H9 (cell line): ENCODE data around the gene HADH. TPM values are rescaled to one million over a fixed set of nuclear protein-coding genes. Genes with fewer than 3 reads are reported as not detected.

Experiments used
- DNase-seq: peaks from one replicate; pipeline ENCODE4 v3.0.0-alpha.2; 2017
- H2AFZ ChIP-seq: one replicate; pipeline ENCODE4 v1.6.1; 2013; ENCODE audit warnings: mild to moderate bottlenecking, low read length, control low read depth, moderate library complexity
- H2AK5ac ChIP-seq: 2 replicates; pipeline ENCODE4 v1.6.1; 2013; ENCODE audit warnings: low read length, control low read depth, mixed read lengths; ENCODE audit not compliant: insufficient read length
- H2BK120ac ChIP-seq: one replicate; pipeline ENCODE4 v1.6.1; 2013; ENCODE audit warnings: low read depth, mild to moderate bottlenecking, low read length, control low read depth, inconsistent platforms; ENCODE audit not compliant: poor library complexity, severe bottlenecking
- H2BK12ac ChIP-seq: 2 replicates; pipeline ENCODE4 v1.6.1; 2013; ENCODE audit warnings: low read length, control low read depth, mixed read lengths, low read depth; ENCODE audit not compliant: insufficient read length
- H2BK15ac ChIP-seq: 2 replicates; pipeline ENCODE4 v1.6.1; 2013; ENCODE audit warnings: low read depth, low read length, control low read depth
- H2BK20ac ChIP-seq: one replicate; pipeline ENCODE4 v1.6.1; 2013; ENCODE audit warnings: low read depth, mild to moderate bottlenecking, low read length, control low read depth, inconsistent platforms; ENCODE audit not compliant: poor library complexity, severe bottlenecking
- H2BK5ac ChIP-seq: 2 replicates; pipeline ENCODE4 v1.6.1; 2013; ENCODE audit warnings: low read length, control low read depth, mixed read lengths; ENCODE audit not compliant: insufficient read length
- H3K14ac ChIP-seq: 2 replicates; pipeline ENCODE4 v1.6.1; 2013; ENCODE audit warnings: low read length, control low read depth; ENCODE audit not compliant: insufficient read depth
- H3K18ac ChIP-seq: 2 replicates; pipeline ENCODE4 v1.6.1; 2013; ENCODE audit warnings: low read depth, mild to moderate bottlenecking, mixed read lengths, low read length, control low read depth; ENCODE audit not compliant: insufficient read length
- H3K23ac ChIP-seq: 2 replicates; pipeline ENCODE4 v1.6.1; 2013; ENCODE audit warnings: low read length, control low read depth, mixed read lengths, low read depth; ENCODE audit not compliant: insufficient read length
- H3K23me2 ChIP-seq: 2 replicates; pipeline ENCODE4 v1.6.1; 2013; ENCODE audit warnings: low read depth, mild to moderate bottlenecking, mixed read lengths, low read length, control low read depth; ENCODE audit not compliant: insufficient read length, poor library complexity, severe bottlenecking
- H3K27ac ChIP-seq: 2 replicates; pipeline ENCODE4 v1.5.1; 2013; ENCODE audit warnings: low read length, control low read depth, mixed read lengths, low read depth; ENCODE audit not compliant: insufficient read length
- H3K27me3 ChIP-seq: 2 replicates; pipeline ENCODE4 v1.6.1; 2013; ENCODE audit warnings: low read length, control low read depth, inconsistent platforms; ENCODE audit not compliant: insufficient read depth
- H3K4ac ChIP-seq: 2 replicates; pipeline ENCODE4 v1.6.1; 2013; ENCODE audit warnings: low read depth, mild to moderate bottlenecking, control low read depth, inconsistent platforms, low read length, moderate library complexity
- H3K4me1 ChIP-seq: 2 replicates; pipeline ENCODE4 v1.6.1; 2013; ENCODE audit warnings: low read length, control low read depth, inconsistent platforms; ENCODE audit not compliant: insufficient read depth
- H3K4me2 ChIP-seq: 2 replicates; pipeline ENCODE4 v1.6.1; 2013; ENCODE audit warnings: low read length, control low read depth, mixed read lengths; ENCODE audit not compliant: insufficient read length, insufficient read depth
- H3K56ac ChIP-seq: 2 replicates; pipeline ENCODE4 v1.6.1; 2013; ENCODE audit warnings: low read depth, mild to moderate bottlenecking, mixed read lengths, low read length, control low read depth; ENCODE audit not compliant: insufficient read length
- H3K79me1 ChIP-seq: 2 replicates; pipeline ENCODE4 v1.6.1; 2013; ENCODE audit warnings: low read depth, mild to moderate bottlenecking, moderate library complexity, low read length, control low read depth, inconsistent platforms; ENCODE audit not compliant: insufficient read depth, poor library complexity, severe bottlenecking
- H3K79me2 ChIP-seq: 2 replicates; pipeline ENCODE4 v1.6.1; 2013; ENCODE audit warnings: low read length, control low read depth, inconsistent platforms; ENCODE audit not compliant: insufficient read depth
- H3K9ac ChIP-seq: 2 replicates; pipeline ENCODE4 v1.6.1; 2013; ENCODE audit warnings: low read length, control low read depth, mixed read lengths; ENCODE audit not compliant: insufficient read length; ENCODE audit errors: extremely low read depth
- H3K9me3 ChIP-seq: one replicate; pipeline ENCODE4 v1.6.1; 2013; ENCODE audit warnings: low read depth, low read length, inconsistent platforms; ENCODE audit not compliant: control insufficient read depth
- H3T11ph ChIP-seq: one replicate; pipeline ENCODE4 v1.6.1; 2013; ENCODE audit warnings: mild to moderate bottlenecking, low read length, control low read depth, inconsistent platforms
- H4K20me1 ChIP-seq: one replicate; pipeline ENCODE4 v1.6.1; 2013; ENCODE audit not compliant: control insufficient read depth, insufficient read length, insufficient read depth
- H4K5ac ChIP-seq: 2 replicates; pipeline ENCODE4 v1.6.1; 2013; ENCODE audit warnings: low read depth, mild to moderate bottlenecking, mixed read lengths, low read length, control low read depth; ENCODE audit not compliant: insufficient read length
- H4K8ac ChIP-seq: replicated peaks from 2 replicates; pipeline ENCODE4 v1.6.1; 2013; ENCODE audit warnings: low read length, control low read depth, mixed read lengths, low read depth; ENCODE audit not compliant: insufficient read length
- H4K91ac ChIP-seq: 2 replicates; pipeline ENCODE4 v1.6.1; 2013; ENCODE audit warnings: low read depth, mild to moderate bottlenecking, moderate library complexity, mixed read lengths, low read length, control low read depth; ENCODE audit not compliant: insufficient read length
- H3K27ac Mint-ChIP-seq, 3 experiments: 2 replicates in 2 of 3; 3 replicates in 1 of 3; pipeline ENCODE4 v1.8.0; 2020 to 2021; ENCODE audit warnings: mixed read lengths in 3 of 3, mild to moderate bottlenecking in 1 of 3, moderate library complexity in 1 of 3
- H3K27me3 Mint-ChIP-seq: 2 replicates; pipeline ENCODE4 v1.8.0; 2021; ENCODE audit warnings: low read depth, mild to moderate bottlenecking, moderate library complexity, mixed read lengths
- H3K36me3 Mint-ChIP-seq, 3 experiments: 2 replicates in 2 of 3; 3 replicates in 1 of 3; pipeline ENCODE4 v1.8.0; 2020 to 2021; ENCODE audit warnings: low read depth in 3 of 3, mixed read lengths in 3 of 3; ENCODE audit not compliant: insufficient read depth in 1 of 3
- H3K4me1 Mint-ChIP-seq, 2 experiments: 2 replicates each; pipeline ENCODE4 v1.8.0; 2020; ENCODE audit warnings: mixed read lengths in 2 of 2
- H3K4me3 Mint-ChIP-seq, 2 experiments: 2 replicates in 1 of 2; 3 replicates in 1 of 2; pipeline ENCODE4 v1.8.0; 2020 to 2021; ENCODE audit warnings: mild to moderate bottlenecking in 2 of 2, mixed read lengths in 2 of 2, moderate library complexity in 1 of 2
- H3K9me3 Mint-ChIP-seq, 2 experiments: 2 replicates in 1 of 2; 3 replicates in 1 of 2; pipeline ENCODE4 v1.8.0; 2020; ENCODE audit warnings: mild to moderate bottlenecking in 2 of 2, mixed read lengths in 2 of 2, moderate library complexity in 1 of 2
- CTCF ChIP-seq: fragments of 200-600 bp; sonication (generic); conservative IDR thresholded peaks from 3 replicates; pipeline ENCODE4 v1.8.0; 2021; ENCODE audit warnings: antibody characterized with exemption, mild to moderate bottlenecking
- total RNA-seq: library from RNA; stranded (reverse); gene quantifications from 2 replicates; pipeline ENCODE4 v1.2.1, GENCODE V29; 2021

HADH gene
- total RNA-seq, 1 experiment from 2014 or later = 44.4 TPM

DNA sequence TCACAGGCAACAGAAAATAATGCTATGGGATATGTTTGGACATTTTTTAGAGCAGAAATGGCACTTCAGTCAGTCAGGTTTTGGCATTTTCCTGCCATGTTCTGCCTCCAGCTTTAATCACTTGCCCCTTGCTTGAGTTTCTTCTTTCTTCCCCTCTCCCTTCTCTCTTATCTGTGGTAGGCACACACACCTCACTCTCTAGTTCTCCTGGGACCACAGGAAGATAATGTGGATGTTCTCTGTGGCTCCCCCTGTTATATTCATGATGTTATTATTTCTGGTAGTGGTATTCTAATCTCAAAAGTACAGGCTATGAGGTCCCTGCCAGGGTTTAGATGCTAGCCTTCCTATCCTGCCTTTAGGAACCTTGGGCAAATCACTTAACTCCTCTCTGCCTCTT lies 5.2 kb downstream of the HADH start:
- TF ChIP-seq CTCF = no peak
- peaks cover 24 to 29% of the 10 kb centered on the region in 2 experiments for H3K4me1 Mint-ChIP-seq
- no peaks in the 10 kb centered on the region for H3K27me3 Mint-ChIP-seq
- H3K4me3 Mint-ChIP-seq = no peak overlapping the region
- no peak overlapping the region for H3K9ac ChIP-seq
- no peak overlapping the region for H2BK15ac ChIP-seq
- H3K9me3 Mint-ChIP-seq = no peaks in the 10 kb centered on the region
- H2BK120ac ChIP-seq = no peak overlapping the region
- H4K5ac ChIP-seq = no peak overlapping the region
- H3K4ac ChIP-seq = no peak overlapping the region
- H3K23me2 ChIP-seq = peaks cover 7% of the 10 kb centered on the region
- H3K79me1 ChIP-seq = peaks cover 12% of the 10 kb centered on the region
- peaks cover 15 to 29% (median 21%) of the 10 kb centered on the region in 3 experiments for H3K36me3 Mint-ChIP-seq
- H4K91ac ChIP-seq = no peak overlapping the region
- H3K56ac ChIP-seq = no peak overlapping the region
- no peaks in the 10 kb centered on the region for H3K27me3 ChIP-seq
- no peak overlapping the region for H2BK5ac ChIP-seq
- H2BK20ac ChIP-seq = no peak overlapping the region
- H3T11ph ChIP-seq = no peak overlapping the region
- no peak overlapping the region for H3K27ac Mint-ChIP-seq
- H3K79me2 ChIP-seq = peaks cover 9% of the 10 kb centered on the region; the same call in 1 of the 2 replicates
- H3K9me3 ChIP-seq = no peaks in the 10 kb centered on the region
- H2AK5ac ChIP-seq = no peak overlapping the region
- no peak overlapping the region for H4K8ac ChIP-seq
- H3K27ac ChIP-seq = no peak overlapping the region
- no peak overlapping the region for H2AFZ ChIP-seq
- H3K4me2 ChIP-seq = no peak overlapping the region
- DNase-seq = no peak
- H3K23ac ChIP-seq = no peak overlapping the region
- H3K4me1 ChIP-seq = no peaks in the 10 kb centered on the region
- no peak overlapping the region for H2BK12ac ChIP-seq
- H3K14ac ChIP-seq = no peak overlapping the region
- H3K18ac ChIP-seq = no peak overlapping the region
- no peaks in the 10 kb centered on the region for H4K20me1 ChIP-seq
